Ishikawa (cell line): ENCODE measurements around the gene URGCP.

ENCODE experiments used
- CREB1 ChIP-seq: IDR thresholded peaks from 2 replicates; pipeline ENCODE4 v1.6.1; 2012; ENCODE audit warnings: low read depth
- EGR1 ChIP-seq: IDR thresholded peaks from 2 replicates; pipeline ENCODE4 v1.6.1; 2012
- NFIC ChIP-seq: IDR thresholded peaks from 2 replicates; pipeline ENCODE4 v1.6.1; 2012
- TAF1 ChIP-seq: IDR thresholded peaks from 2 replicates; pipeline ENCODE4 v1.6.1; 2012; ENCODE audit warnings: low read depth, mild to moderate bottlenecking
- TF ChIP-seq, protein P1 (sequence below): IDR thresholded peaks from 2 replicates; pipeline ENCODE4 v1.6.1; 2012
- TF ChIP-seq, protein P2 (sequence below): IDR thresholded peaks from 2 replicates; pipeline ENCODE4 v1.6.1; 2012; ENCODE audit warnings: low read depth, mild to moderate bottlenecking

DNA sequence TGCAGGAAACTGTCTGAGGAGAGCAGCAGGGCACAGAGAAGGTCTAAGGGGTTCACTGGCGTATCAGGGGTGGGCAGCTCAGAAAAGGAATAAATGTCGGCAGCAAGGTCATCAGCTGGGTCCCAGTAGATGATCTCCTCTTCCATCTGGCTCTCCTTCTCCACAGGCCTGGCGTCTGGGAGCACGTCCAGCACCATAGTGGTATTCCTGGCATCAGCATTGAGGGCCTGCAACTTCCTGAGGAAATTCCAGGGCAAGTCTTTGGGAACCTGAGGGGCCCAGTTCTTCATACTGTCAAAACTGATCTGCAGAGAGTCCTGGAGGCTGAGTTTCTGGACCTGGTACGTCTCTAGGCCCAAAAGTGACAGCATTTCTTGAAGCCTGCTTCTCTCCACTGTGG lies 27.5 kb downstream of the URGCP start:
- TF ChIP-seq, protein P1, sequence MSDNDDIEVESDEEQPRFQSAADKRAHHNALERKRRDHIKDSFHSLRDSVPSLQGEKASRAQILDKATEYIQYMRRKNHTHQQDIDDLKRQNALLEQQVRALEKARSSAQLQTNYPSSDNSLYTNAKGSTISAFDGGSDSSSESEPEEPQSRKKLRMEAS: no peak
- no peak for TF ChIP-seq EGR1
- TF ChIP-seq NFIC: no peak
- TF ChIP-seq TAF1: no peak
- TF ChIP-seq CREB1: no peak
- TF ChIP-seq, protein P2, sequence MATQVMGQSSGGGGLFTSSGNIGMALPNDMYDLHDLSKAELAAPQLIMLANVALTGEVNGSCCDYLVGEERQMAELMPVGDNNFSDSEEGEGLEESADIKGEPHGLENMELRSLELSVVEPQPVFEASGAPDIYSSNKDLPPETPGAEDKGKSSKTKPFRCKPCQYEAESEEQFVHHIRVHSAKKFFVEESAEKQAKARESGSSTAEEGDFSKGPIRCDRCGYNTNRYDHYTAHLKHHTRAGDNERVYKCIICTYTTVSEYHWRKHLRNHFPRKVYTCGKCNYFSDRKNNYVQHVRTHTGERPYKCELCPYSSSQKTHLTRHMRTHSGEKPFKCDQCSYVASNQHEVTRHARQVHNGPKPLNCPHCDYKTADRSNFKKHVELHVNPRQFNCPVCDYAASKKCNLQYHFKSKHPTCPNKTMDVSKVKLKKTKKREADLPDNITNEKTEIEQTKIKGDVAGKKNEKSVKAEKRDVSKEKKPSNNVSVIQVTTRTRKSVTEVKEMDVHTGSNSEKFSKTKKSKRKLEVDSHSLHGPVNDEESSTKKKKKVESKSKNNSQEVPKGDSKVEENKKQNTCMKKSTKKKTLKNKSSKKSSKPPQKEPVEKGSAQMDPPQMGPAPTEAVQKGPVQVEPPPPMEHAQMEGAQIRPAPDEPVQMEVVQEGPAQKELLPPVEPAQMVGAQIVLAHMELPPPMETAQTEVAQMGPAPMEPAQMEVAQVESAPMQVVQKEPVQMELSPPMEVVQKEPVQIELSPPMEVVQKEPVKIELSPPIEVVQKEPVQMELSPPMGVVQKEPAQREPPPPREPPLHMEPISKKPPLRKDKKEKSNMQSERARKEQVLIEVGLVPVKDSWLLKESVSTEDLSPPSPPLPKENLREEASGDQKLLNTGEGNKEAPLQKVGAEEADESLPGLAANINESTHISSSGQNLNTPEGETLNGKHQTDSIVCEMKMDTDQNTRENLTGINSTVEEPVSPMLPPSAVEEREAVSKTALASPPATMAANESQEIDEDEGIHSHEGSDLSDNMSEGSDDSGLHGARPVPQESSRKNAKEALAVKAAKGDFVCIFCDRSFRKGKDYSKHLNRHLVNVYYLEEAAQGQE: no peak
